IgD-negative memory B cell (primary cell): Measurements from ENCODE around the gene FASN. TPM values are rescaled to one million over a fixed set of nuclear protein-coding genes. Genes with fewer than 3 reads are reported as not detected.

Experiments
- H3K27ac Mint-ChIP-seq, 3 donors: one replicate each; pipeline ENCODE4 v1.8.0; 2020 to 2022; ENCODE audit warnings: mild to moderate bottlenecking in 3 of 3, mixed read lengths in 3 of 3, moderate library complexity in 1 of 3
- H3K27me3 Mint-ChIP-seq: one replicate; pipeline ENCODE4 v1.8.0; 2021; ENCODE audit warnings: mixed read lengths
- H3K36me3 Mint-ChIP-seq: one replicate; pipeline ENCODE4 v1.8.0; 2020; ENCODE audit warnings: mild to moderate bottlenecking, mixed read lengths
- H3K4me1 Mint-ChIP-seq, 3 donors: one replicate each; pipeline ENCODE4 v1.8.0; 2020 to 2022; ENCODE audit warnings: mixed read lengths in 3 of 3, mild to moderate bottlenecking in 1 of 3
- H3K4me3 Mint-ChIP-seq, 4 donors: one replicate each; pipeline ENCODE4 v1.8.0; 2020 to 2022; ENCODE audit warnings: mild to moderate bottlenecking in 4 of 4, mixed read lengths in 4 of 4, moderate library complexity in 3 of 4
- H3K9me3 Mint-ChIP-seq, 3 donors: one replicate each; pipeline ENCODE4 v1.8.0; 2020 to 2021; ENCODE audit warnings: mixed read lengths in 3 of 3, mild to moderate bottlenecking in 1 of 3
- polyA plus RNA-seq: library from polyadenylated mRNA; unstranded; fragments of 300-500 nt; fragmentation: Illumina TruSeq; gene quantifications from one replicate; pipeline ENCODE4 v1.2.3, GENCODE V29; 2021

FASN gene
- polyA plus RNA-seq, 1 donor from 2014 or later = 2.9 TPM

DNA sequence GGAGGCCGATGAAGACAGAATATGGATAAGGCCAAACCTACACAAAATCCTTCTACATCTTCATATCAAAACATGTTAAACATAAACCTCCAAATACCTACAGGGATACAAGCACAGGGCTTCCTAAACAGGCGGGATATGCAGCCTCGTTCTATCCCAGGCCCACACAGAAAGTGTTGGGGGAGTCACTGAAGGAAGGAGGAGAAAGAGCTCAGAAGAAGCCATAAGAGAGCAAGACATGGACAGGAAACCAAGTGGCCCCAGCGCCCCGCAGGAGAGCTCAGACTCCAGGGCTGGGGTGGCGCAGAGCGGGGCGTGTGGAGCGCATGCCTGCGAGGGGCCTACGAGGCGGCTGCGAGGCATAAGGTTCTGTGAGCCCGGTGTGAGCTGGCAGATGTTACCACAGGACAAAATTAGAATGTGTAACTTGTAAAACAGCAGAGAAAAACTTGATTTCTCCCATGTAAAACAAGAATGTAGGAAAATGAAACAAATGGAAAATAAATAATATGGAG is 11.0 kb upstream of the FASN start:
- peaks cover 1% of the 10 kb centered on the region for H3K36me3 Mint-ChIP-seq
- no peaks in the 10 kb centered on the region for H3K27me3 Mint-ChIP-seq
- H3K4me3 Mint-ChIP-seq = peak overlapping the region in 2 of 4 donors; percentile 43 to 61
- H3K9me3 Mint-ChIP-seq = no peaks in the 10 kb centered on the region
- peaks cover 12 to 15% (median 14%) of the 10 kb centered on the region in 3 donors for H3K4me1 Mint-ChIP-seq
- peak overlapping the region; percentile 23 to 60 (median 50) for H3K27ac Mint-ChIP-seq

DNA sequence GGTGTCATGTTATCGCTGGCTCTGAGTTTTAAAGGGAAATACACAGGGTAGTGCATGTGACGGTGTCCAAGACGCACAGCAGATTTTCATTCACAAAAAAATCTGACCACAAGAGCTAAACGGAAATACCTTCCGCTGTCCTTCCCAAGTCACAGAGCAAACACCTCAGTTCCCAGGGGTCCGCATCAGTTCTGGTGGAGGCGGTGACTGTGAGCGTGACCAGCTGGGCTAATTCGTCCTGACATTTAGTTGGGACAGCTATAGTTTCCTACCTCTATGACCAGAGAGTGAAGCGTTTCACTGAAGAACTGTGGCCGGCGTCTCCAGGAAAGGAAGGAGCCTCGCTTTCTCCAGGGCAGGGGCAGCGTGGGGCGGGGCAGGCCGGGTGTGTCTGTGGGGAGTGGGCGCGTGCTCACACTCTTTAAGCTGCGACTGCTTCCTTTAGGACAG is 10.5 kb upstream of the FASN start:
- peak overlapping the region in 2 of 4 donors; percentile 61 to 65 for H3K4me3 Mint-ChIP-seq
- H3K9me3 Mint-ChIP-seq = no peaks in the 10 kb centered on the region
- H3K36me3 Mint-ChIP-seq = peaks cover 1% of the 10 kb centered on the region
- H3K27me3 Mint-ChIP-seq = no peaks in the 10 kb centered on the region
- peak overlapping the region in 1 of 3 donors; percentile 60 for H3K27ac Mint-ChIP-seq
- peaks cover 12 to 15% (median 14%) of the 10 kb centered on the region in 3 donors for H3K4me1 Mint-ChIP-seq

DNA sequence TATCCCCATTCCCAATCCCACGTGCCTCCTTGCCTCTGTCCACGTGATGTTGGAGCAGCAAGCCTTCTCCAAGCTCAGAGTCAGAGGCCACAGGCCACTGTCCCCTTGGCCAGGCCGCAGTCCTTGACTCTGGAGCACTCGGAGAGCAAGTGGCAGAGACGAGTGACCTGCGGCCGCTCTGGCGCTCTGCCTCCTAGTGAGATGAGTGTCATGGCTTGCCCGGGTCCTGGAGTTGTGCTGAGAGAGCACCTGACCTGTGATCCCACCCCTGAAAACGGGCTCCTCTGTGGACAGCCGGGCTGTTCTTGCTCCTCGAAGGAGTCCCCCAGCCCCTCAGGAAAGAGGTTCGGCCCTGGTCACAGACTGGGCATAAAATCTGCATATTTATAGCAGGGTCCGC is 10.0 kb upstream of the FASN start:
- Mint-ChIP-seq H3K9me3 (no peaks in the 10 kb centered on the region), H3K4me3 (peak overlapping the region in 2 of 4 donors; percentile 27 to 65), H3K4me1 (peaks cover 12 to 15% (median 14%) of the 10 kb centered on the region in 3 donors), H3K27me3 (no peaks in the 10 kb centered on the region), H3K27ac (peak overlapping the region in 1 of 3 donors; percentile 60), H3K36me3 (peaks cover 1% of the 10 kb centered on the region)

DNA sequence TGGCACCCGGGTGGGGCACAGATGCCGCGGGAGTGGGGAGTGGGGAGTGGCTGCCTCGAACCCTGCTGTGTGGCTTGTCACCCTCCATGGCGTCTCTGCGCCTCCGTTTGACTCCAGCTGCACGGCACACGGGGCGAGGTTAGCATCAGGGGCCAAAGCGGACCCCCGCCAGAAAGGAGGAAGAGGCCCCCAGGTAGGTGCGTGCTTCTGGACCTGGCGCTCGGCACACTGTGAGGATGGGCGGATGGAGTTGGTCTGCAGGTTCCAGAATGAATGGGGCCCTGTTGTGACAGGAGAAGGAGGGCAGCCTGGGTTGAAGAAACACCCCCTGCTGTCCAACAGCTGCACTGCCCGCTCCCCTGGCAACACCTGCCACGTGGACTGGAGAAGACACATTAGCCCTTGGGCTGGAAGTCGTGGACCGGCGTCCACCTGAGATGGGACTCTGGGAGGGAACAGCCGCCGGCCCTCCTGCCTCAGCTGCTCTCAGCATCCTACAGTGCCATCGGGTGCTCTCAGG is 9.4 kb upstream of the FASN start:
- peak overlapping the region in 2 of 4 donors; percentile 26 to 27 for H3K4me3 Mint-ChIP-seq
- H3K4me1 Mint-ChIP-seq = peaks cover 12 to 15% (median 14%) of the 10 kb centered on the region in 3 donors
- peaks cover 1% of the 10 kb centered on the region for H3K36me3 Mint-ChIP-seq
- no peak overlapping the region for H3K27ac Mint-ChIP-seq
- no peaks in the 10 kb centered on the region for H3K9me3 Mint-ChIP-seq
- no peaks in the 10 kb centered on the region for H3K27me3 Mint-ChIP-seq

DNA sequence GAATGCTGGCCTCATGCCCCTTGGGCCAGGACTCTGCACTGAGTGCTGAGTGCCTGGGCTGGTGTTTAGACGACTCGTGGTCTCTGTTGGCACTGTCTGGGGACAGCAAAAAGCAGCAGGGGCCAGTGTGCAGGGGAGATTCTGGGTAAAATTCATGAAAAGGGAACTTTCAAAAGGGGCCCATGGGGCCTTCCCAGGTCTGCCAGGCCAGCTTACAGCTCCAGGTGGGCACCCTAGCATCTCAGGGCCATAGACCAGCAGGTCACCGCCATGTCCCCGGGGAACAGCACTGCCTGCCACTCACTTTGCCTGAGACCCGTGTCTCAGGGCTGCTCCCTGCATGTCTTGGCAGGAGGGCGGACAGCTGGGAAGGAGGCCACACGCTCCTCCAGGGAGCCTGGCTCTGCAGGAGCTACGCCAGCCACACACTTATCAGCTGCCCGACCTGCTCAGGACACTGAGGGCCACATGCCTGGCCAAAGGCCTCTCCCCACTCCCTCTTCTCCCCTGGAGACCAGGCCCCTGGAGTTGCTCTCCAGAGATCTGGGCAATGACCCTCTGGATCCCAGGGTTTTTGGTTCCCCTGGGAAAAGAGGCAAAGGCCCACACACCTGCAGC is 8.8 kb upstream of the FASN start:
- H3K27ac Mint-ChIP-seq = peak overlapping the region; percentile 92 to 94 (median 94)
- H3K9me3 Mint-ChIP-seq = no peaks in the 10 kb centered on the region
- peaks cover 11 to 15% (median 14%) of the 10 kb centered on the region in 3 donors for H3K4me1 Mint-ChIP-seq
- H3K36me3 Mint-ChIP-seq = peaks cover 1% of the 10 kb centered on the region
- no peaks in the 10 kb centered on the region for H3K27me3 Mint-ChIP-seq
- peak overlapping the region; percentile 85 to 97 (median 96) for H3K4me3 Mint-ChIP-seq

DNA sequence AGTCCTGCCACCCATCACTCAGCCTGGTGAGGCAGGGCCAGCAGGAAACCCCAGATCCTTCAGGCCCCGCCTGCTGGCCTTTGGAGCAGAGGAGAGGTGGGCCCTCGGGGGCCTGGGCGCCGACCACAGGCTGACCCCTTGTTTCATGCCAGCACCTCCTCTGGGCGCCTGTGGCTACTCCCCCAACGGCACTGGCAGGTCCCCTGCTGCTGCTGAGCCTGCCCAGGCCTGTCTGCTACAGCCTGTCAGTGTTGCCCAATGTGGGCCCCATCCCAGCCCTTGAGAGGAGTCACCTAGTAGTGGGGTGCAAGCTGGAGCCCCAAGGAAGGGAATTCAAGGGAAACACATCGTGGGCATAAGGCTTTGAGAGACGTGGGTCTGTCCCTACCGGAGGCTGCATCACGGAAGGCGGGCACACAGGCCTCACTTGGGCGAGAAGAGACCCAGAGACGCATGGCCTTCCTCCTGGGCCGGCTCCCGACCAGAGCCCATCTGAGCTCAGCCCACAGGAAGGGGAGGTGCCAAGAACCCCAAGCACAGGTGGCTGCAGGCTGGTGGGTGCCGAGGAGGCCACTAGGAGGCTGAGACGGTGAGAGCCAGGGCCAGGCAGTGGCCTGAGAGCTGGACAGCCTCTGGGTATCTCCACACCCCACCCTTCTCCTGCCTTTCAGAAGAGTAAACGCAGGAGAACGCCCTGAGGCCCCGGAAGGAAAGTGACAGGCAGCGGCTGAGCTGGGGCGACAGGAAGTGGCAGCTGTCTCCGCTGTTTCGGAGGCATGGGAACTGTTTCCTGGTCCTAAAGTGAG is 8.0 kb upstream of the FASN start:
- peak overlapping the region; percentile 85 to 97 (median 96) for H3K4me3 Mint-ChIP-seq
- H3K36me3 Mint-ChIP-seq = peaks cover 1% of the 10 kb centered on the region
- H3K4me1 Mint-ChIP-seq = peaks cover 10 to 15% (median 14%) of the 10 kb centered on the region in 3 donors
- no peaks in the 10 kb centered on the region for H3K27me3 Mint-ChIP-seq
- H3K9me3 Mint-ChIP-seq = no peaks in the 10 kb centered on the region
- H3K27ac Mint-ChIP-seq = peak overlapping the region; percentile 92 to 94 (median 94)

DNA sequence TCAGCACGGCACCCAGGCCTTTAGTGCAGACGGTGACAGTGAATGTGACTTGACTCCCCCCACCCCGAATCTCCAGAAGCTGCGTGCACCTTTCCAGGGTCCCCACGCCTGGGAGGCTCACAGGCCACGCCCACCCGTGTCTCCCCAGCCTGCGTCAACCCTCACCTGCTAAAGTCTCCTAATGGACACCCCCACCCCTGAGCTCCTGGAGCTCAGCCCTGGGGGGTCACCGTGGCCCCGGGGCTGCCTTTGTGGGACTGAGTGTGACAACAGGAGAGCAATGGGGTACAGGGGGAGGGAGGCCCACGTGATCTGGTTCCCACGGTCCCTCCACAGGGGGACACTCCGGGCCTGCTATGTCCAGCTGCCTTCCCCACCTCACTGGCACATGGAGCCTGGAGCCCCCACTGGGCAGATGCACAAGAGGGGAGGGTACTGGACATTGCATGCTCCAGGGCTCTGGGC is 7.4 kb upstream of the FASN start:
- Mint-ChIP-seq H3K9me3 (no peaks in the 10 kb centered on the region), H3K27ac (peak overlapping the region in 2 of 3 donors; percentile 21 to 94), H3K27me3 (no peaks in the 10 kb centered on the region), H3K4me1 (peaks cover 10 to 15% (median 14%) of the 10 kb centered on the region in 3 donors), H3K36me3 (peaks cover 1% of the 10 kb centered on the region), H3K4me3 (peak overlapping the region; percentile 14 to 96 (median 76))

DNA sequence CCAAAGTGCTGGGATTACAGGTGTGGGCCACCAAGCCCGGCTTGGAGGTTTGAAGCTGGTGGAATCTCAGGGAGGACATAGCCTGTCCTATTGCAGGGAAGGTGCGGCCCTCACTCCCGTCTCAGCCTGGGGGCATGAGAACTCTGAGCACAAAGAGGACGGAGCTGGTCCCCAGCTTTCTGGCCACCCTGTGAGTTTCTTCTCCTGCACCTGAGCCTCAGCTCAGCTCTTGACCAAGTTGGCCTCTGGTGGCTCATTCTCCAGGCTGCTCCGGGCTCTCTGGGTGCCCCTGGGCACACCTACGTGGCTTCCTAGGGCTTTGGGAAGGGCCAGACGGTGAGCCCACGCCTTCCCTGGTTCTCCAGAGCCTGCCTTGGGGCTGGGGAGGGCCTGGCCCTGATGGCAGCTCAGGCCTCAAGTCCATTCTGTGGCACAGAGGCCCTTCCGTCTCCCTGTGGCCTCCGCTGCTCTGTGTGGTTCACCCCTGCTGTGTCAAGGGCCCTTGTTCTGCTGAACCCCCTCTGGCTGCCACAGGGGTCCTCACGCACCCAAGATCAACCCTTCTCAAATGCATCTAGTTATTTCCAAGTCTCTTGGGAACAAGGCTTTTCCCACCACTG is 6.9 kb upstream of the FASN start:
- Mint-ChIP-seq H3K9me3 (no peaks in the 10 kb centered on the region), H3K27ac (peak overlapping the region in 2 of 3 donors; percentile 21 to 94), H3K27me3 (no peaks in the 10 kb centered on the region), H3K4me3 (peak overlapping the region in 2 of 4 donors; percentile 14 to 66), H3K4me1 (peaks cover 10 to 18% (median 17%) of the 10 kb centered on the region in 3 donors), H3K36me3 (no peaks in the 10 kb centered on the region)

DNA sequence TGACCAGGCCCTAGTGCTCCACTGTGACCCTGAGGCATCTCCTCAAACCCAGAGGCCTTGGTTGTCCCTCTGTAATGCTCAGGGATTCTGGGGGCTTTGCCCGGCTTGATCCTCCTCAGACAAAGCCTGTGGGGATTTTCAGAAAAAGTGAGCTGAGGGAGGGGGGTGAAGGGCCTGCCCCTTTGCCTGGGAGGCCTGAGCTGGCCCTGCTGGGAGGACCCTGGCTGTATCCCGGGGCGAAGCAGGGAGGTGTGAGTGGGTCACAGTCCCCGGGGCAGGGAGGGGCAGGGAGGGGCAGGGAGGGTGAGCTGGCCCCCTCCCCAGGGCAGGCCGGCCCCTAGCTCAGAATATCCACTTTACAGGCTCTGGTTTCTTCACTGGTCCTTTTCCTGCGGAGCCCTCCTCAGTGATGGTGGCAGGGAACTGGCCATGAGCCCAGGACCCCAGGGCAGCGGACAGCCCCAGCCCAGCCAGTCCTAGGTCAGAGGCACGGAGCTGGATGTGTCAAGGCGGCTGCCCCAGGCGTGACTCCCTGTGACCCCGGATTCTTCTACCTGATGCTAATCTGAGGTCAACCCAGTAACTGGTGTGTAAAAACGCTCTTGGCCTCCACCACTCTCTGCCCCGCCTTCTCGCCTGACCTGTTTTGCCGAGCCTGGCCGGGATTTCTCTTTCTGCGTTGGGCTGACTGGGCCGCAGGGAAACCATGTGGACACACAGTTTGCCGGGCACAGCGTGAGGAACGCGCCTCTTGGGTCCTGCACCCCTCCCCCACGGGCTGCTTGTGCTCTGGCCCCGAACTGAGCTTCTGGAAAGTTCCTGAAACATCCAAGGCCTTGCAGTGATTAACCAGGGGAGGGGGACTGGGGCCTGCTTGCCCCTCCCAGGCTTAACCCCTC is 5.8 kb upstream of the FASN start:
- H3K27me3 Mint-ChIP-seq = no peaks in the 10 kb centered on the region
- peak overlapping the region in 1 of 3 donors; percentile 71 for H3K27ac Mint-ChIP-seq
- peaks cover 12 to 19% (median 17%) of the 10 kb centered on the region in 3 donors for H3K4me1 Mint-ChIP-seq
- no peak overlapping the region for H3K4me3 Mint-ChIP-seq
- H3K36me3 Mint-ChIP-seq = no peaks in the 10 kb centered on the region
- H3K9me3 Mint-ChIP-seq = no peaks in the 10 kb centered on the region

DNA sequence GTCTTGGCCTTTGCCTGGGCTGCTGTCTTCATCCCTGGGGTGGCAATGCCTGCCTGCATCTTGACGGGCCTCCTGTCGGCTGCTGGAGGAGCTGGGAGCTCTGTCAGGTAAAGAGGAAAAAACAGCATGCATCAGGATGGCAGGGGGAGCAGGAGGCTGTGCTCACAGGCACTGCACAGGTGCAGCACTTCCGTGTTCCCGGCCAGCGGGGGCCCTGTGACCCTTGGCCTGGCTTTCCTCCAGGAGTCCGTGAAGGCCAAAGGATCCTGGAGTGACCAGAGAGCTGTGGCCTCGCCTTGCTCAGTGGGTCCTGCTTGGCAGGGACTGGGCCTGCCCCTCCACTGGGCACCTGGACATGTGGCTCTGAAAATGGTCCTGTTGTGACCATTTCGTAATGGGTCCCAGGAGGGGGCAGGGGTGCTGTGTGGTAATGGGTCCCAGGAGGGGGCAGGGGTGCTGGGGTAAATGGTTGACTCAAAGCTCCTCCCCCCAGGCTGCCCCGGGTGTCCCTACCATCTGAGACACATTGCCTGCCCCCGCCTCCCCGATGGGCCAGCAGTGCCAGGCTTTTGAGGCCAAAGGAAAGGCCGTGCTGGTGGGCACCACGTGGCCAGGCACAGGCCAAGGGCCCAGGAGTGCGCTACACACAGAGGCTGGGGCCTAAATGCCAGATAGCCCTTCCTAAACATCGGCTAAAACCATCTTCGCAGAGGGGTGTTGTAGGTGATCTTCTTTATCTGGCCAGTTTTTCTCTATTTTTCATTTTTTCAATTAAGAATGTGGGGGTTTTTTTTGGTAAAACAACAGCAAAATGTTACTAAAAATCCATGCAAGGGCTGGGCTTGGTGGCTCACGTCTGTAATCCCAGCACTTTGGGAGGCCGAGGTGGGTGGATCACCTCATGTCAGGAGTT is 4.0 kb upstream of the FASN start:
- H3K4me3 Mint-ChIP-seq = peak overlapping the region in 1 of 4 donors; percentile 61
- peak overlapping the region in 1 of 3 donors; percentile 78 for H3K27ac Mint-ChIP-seq
- H3K9me3 Mint-ChIP-seq = no peaks in the 10 kb centered on the region
- peaks cover 12 to 18% (median 14%) of the 10 kb centered on the region in 3 donors for H3K4me1 Mint-ChIP-seq
- H3K36me3 Mint-ChIP-seq = no peaks in the 10 kb centered on the region
- no peaks in the 10 kb centered on the region for H3K27me3 Mint-ChIP-seq

DNA sequence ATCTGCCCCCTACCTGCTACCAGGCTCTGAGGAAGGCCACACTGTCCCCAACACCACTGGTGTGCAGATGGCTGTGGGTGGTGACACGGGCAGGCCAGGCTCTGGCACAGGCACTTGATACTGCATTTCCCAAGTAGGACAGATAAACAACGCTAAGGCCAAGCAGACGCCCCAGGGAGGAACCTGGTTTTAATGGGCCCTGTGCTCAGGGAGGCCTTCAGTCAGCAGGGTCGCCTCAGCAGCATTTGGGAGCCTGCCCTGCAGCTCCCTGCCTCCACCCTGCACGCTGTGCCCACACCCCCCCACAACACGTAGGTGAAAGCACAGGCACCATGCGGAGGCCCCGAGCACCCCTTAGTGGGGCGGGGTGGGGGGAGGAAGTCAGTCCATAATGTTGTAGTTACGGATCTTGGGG is 3.3 kb upstream of the FASN start:
- peaks cover 9 to 12% (median 9%) of the 10 kb centered on the region in 3 donors for H3K4me1 Mint-ChIP-seq
- peak overlapping the region in 1 of 3 donors; percentile 58 for H3K27ac Mint-ChIP-seq
- H3K4me3 Mint-ChIP-seq = peak overlapping the region in 2 of 4 donors; percentile 32 to 68
- H3K9me3 Mint-ChIP-seq = no peaks in the 10 kb centered on the region
- no peaks in the 10 kb centered on the region for H3K36me3 Mint-ChIP-seq
- no peaks in the 10 kb centered on the region for H3K27me3 Mint-ChIP-seq

DNA sequence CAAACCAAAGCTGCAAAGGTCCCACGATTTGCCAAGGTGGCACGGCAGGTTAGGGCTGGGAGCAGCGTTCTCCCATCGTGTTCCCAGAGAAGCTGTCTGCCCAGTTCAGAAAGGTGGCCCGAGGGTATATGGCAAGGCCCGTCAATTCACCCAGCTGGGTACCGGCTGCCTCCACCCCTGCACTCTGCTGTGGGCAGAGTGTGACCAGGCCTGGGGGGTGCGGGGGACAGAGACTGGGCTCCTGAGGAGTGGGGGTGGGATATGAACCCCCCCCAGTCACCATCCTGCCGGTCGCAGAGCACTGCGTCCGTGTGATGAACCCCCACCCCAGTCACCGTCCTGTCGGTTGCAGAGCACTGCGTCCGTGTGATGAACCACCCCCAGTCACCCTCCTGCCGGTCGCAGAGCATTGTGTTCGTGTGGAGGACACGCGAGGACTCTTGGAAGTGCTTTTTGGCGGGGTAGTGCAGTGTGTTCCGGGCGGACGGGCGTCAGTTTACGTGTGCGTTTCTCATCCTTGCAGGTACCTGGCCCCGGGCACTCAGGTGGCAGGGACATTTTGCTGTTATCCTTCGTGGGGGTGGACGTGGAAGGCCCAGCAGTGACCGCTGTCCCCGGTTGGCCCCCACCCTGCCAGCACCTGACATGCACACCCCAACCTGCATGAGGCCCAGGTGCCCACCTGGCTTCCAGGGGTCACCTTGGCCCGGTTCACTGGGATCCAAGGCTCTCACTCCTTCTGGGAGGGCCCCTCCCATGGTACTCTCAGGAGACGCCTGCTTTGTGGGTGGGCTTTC is 2.7 kb upstream of the FASN start:
- Mint-ChIP-seq H3K36me3 (no peaks in the 10 kb centered on the region), H3K4me1 (peaks cover 4 to 7% (median 5%) of the 10 kb centered on the region in 3 donors), H3K9me3 (no peaks in the 10 kb centered on the region), H3K27me3 (no peaks in the 10 kb centered on the region), H3K4me3 (peak overlapping the region in 3 of 4 donors; percentile 47 to 94 (median 82)), H3K27ac (peak overlapping the region; percentile 89 to 92 (median 89))
